GM18507 (cell line): ENCODE data around the gene EML4.
"Not testable (repeated sequence)": the region's sequence is repeated elsewhere in the genome, so short reads cannot be mapped to it uniquely, and the experiment has no call there.

Experiments
- DNase-seq: peaks from one replicate; pipeline ENCODE4 v3.0.0; 2011; ENCODE audit warnings: low read depth; ENCODE audit not compliant: insufficient read length; ENCODE audit errors: extremely low spot score
- FAIRE-seq: peaks from 2 replicates; lab custom pipeline; 2011; peaks lifted over from hg19 to GRCh38; lab: Jason Lieb, UNC

The EML4 gene

GRCh38 chr2:42361728-42362283, 192.7 kb downstream of the EML4 start:
- no peak for DNase-seq
- no peak for FAIRE-seq

DNA sequence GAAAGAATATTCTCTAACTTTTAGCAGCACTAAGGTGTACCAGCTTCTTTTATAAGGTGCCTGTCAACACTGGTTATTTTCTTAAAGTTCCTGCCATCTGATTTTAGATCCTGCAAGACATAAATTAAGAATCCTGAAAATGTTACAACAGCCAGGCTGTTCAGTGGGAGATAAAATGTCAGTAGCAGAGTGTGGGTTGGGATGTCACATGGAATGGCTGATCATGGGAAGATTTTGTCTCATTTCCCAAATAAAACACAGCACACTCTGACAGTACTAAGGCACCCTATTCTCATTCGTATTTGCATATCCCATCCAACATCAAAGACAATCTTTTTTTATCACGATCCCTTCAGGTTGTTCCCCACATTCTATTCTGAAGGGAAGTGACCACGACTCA, 194.3 kb downstream of the EML4 start:
- no peak for FAIRE-seq
- DNase-seq: no peak

DNA sequence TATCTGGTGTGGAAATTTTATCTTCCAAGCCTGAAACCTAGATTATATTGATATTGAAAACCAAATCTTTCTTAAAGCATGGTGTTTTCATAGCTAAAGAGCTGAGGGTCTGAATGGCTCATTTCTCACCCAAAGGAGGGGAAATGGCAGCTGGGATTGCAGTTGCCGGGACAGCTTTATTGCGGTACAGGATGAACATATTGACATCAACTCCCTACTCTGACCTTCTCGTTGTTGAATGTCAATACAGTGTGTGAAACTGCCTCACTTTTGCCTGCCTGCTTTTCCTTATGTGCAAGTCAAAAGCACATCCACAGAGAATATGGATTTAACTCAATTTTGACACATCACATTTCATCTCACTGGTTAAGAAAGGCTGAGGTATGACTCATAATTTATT, 195.5 kb downstream of the EML4 start:
- no peak for FAIRE-seq
- no peak for DNase-seq

DNA sequence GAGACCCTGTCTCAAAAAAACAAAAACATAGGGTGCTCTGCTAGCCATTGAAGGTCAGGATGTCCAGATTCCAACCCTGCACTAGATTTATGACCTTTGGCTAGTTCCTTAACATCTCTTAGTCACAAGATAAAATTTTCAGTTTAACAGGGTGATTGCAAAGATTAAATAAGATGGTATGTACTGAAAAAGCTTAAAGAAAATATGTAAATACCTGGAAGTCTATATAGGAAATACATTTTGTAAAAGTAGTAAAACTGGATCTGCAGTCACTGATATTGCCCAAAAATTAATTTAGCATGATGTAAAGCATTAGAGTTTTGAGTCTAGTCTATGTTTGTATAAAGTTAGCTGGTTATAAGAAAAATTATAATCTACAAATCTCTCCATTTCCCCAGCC, 197.3 kb downstream of the EML4 start:
- DNase-seq: no peak
- FAIRE-seq: no peak

DNA sequence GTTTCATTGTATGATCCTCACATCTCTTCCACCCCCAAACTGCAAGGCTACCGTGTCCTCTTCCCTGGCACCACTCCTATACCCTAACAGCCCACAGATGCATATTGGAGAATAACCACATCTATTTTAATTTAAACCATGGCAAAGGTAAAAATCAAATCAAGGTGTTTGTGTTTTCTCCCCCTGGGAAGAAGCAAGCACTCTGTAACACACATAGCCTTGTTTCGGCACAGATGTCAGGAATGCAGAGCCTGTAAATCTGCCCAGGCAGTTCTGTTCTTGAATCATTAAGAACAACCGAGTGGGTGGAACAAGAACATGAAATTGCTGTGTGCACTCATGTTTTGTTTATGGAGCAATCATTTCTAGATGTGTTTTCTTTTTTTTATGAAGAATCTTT, 198.7 kb downstream of the EML4 start:
- DNase-seq: no peak
- FAIRE-seq: no peak

- DNase-seq (no peak), FAIRE-seq (no peak)
Observed at GRCh38 chr2:42368817-42369531, 199.8 kb downstream of the EML4 start.

- FAIRE-seq: no peak
- no peak for DNase-seq
Observed at GRCh38 chr2:42369532-42370229, 200.5 kb downstream of the EML4 start.

DNA sequence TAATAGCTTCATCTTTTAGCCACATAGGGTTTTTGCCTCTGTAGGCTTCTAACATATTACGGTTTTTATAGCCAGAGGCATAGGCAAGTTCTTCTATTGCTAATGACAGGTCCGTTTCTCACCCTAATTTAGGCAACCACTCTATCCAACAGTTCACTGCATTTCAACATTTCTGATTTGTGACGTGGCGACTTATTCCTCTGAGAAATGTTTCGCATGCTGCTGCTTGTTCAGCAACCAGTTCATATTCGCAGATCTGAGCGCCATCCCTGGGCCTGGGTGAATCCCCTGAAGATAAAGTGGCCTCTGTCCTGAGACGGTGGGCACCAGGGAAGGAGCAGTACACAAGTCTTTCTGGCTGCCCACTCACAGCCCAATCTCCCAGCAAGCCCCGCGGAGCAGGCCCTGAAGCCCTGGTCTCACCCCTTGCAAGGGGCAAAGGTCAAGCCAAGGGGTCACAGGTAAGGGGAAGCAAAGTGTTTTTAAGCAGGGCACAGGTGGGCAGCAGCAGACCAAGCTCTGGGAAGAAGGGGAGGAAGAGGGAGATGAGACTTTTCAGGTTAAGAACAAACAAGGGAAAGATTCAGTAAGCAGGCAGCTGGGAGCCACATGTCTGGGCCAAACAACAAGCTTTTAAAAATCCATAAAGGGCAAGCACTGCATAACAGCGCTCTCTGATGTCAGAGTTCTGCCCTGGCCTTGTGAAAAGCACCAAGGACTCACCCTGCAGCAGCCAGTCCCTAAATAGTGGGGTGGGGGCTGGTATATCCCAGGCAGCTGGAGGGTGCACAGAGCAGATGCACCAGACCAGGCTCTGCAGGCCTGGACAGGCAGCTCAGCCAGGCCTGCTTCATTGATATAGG, 202.7 kb downstream of the EML4 start:
- DNase-seq (no peak), FAIRE-seq (no peak)

DNA sequence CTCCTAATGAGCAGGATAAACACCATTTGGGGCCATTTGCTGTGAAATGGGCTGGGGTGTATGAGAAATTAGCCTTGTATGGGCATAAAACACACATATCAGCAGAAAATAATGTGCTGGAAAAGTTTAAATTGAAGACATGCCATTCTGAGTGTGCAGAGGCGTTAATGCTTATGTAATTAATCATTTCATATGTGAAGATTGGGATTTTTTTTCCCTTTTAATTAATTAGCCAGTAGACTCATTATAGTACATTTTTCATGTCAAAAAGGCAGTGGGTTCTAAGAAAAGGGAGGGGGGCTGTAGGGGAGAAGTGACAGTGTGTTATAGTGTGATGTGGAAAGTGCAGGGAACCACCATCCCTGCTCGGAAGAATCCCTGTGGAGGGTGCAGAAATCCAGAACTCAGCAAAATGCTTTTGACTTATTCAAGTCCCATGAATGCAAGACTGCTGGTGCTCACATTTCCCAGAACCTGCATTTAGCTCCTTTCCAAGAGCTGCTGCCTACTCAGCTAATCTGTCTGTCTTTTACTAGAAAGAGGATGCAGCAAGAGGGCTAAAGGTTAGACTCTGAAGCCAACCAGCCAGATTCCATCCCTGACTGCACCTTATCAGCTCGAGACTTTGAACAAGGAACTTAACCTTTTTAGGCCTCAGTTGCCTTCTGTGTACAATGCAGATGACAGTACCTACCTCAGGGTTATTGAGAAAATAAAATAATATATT, 203.5 kb downstream of the EML4 start:
- no peak for FAIRE-seq
- no peak for DNase-seq

DNA sequence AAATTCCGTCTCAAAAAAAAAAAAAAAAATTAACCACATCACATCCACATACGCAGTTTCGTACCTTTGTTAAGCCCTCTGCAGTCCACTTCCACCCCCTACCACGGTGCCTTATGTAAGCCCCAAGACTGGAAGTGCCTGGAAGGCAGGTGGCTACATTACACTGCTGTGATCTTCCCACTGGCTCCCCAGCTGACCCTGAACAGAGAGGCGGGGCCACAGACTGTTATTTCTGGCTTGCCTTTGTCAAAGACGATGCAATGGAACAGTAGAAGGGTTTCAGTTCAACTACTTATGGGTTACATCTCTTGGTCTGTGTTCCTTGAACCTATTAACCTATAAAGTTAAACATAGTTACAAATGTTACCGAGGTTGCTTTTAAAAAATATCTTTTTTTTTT, 207.6 kb downstream of the EML4 start:
- DNase-seq (no peak), FAIRE-seq (no peak)

DNA sequence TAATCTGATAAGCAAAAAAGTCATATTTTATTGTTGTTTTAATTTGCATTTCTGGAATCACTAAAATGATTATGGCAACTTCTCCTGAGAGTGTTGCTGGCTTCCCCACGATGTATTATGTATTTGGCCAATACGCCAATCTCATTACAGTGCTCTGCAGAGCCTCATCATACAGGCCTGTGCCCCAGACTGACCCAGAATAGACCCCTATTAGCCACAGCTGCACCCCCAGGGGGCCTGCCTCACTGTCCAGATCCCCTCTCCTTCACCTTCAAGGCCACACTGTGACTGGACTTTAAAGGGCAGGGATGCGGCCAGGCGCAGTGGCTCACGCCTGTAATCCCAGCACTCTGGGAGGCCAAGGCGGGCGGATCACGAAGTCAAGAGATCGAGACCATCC, 209.3 kb downstream of the EML4 start:
- DNase-seq (no peak), FAIRE-seq (no peak)

DNA sequence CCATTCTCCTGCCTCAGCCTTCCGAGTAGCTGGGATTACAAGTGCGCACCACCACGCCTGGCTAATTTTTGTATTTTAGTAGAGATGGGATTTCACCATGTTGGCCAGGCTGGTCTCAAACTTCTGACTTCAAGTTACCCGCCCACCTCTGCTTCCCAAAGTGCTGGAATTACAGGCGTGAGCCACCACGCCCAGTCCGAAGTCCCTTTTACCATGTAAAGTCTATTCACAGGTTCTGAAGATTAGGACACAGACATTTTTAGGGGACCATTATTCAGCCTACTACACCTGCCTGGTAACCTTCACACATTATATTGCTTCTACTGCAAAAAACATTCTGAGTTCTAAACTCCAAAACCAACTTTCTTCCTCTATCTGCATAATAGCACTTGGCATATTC, 210.9 kb downstream of the EML4 start:
- FAIRE-seq, DNase-seq: not testable (repeated sequence)

GRCh38 chr2:42382144-42382543, 213.0 kb downstream of the EML4 start:
- no peak for FAIRE-seq
- no peak for DNase-seq
